Hematopoietic multipotent progenitor cell treated with erythropoietin and hydrocortisone succinate and interleukin-3 and kit ligand, for 6 days (in vitro differentiated cells): ENCODE data around the gene FLOT1.
"Not testable (repeated sequence)": the region's sequence is repeated elsewhere in the genome, so short reads cannot be mapped to it uniquely, and the experiment has no call there.

Experiments
- DNase-seq: peaks from one replicate; pipeline ENCODE4 v3.0.0-alpha.2; 2015

Gene FLOT1

GRCh38 chr6:30722280-30723112 is 20.0 kb downstream of the FLOT1 start:
- DNase-seq = peak; percentile 88

- DNase-seq = not testable (repeated sequence)
These were observed 20.5 kb downstream of the FLOT1 start for GRCh38 chr6:30722025-30722279.

GRCh38 chr6:30721198-30722024 is 21.1 kb downstream of the FLOT1 start:
- peak; percentile 95 for DNase-seq

- DNase-seq = peak; percentile 91
These were observed 21.7 kb downstream of the FLOT1 start for GRCh38 chr6:30720738-30721197.

GRCh38 chr6:30719791-30720737 is 22.4 kb downstream of the FLOT1 start, which contains the start of gene TUBB:
TSS of gene TUBB (plus strand) at chr6:30720352. CDS start at chr6:30720507, 155 bp downstream.
- DNase-seq = peak; percentile 100

GRCh38 chr6:30719356-30719755 is 23.1 kb downstream of the FLOT1 start:
- DNase-seq = peak; percentile 38

- not testable (repeated sequence) for DNase-seq
These were observed 24.4 kb downstream of the FLOT1 start for GRCh38 chr6:30717845-30718720.

- peak; percentile 100 for DNase-seq
These were observed 25.2 kb downstream of the FLOT1 start, which contains the start of gene MDC1 for GRCh38 chr6:30717129-30717844. TSS of gene MDC1 (minus strand) at chr6:30717281. CDS start at chr6:30715175, 2,106 bp downstream.

GRCh38 chr6:30716879-30717128 is 25.7 kb downstream of the FLOT1 start:
- no peak for DNase-seq

- no peak for DNase-seq
These were observed 28.2 kb downstream of the FLOT1 start for GRCh38 chr6:30714263-30714662.

GRCh38 chr6:30712441-30712945 is 30.0 kb downstream of the FLOT1 start:
- DNase-seq = peak; percentile 75

GRCh38 chr6:30711758-30712380 is 30.6 kb downstream of the FLOT1 start:
- no peak for DNase-seq

- no peak for DNase-seq
These were observed 33.2 kb downstream of the FLOT1 start for GRCh38 chr6:30709101-30709868.

- DNase-seq = no peak
These were observed 35.1 kb downstream of the FLOT1 start for GRCh38 chr6:30707281-30707850.

- DNase-seq = no peak
These were observed 36.9 kb downstream of the FLOT1 start for GRCh38 chr6:30705620-30706019.

GRCh38 chr6:30703821-30704220 is 38.7 kb downstream of the FLOT1 start:
- DNase-seq = no peak

GRCh38 chr6:30703011-30703410 is 39.5 kb downstream of the FLOT1 start:
- DNase-seq = no peak

GRCh38 chr6:30700340-30700739 is 42.1 kb downstream of the FLOT1 start:
- no peak for DNase-seq

- no peak for DNase-seq
These were observed 46.1 kb downstream of the FLOT1 start for GRCh38 chr6:30696432-30696831.
